Mesothelial cell of epicardium (in vitro differentiated cells): ENCODE data around the gene GULP1. TPM values are rescaled to one million over a fixed set of nuclear protein-coding genes. Genes with fewer than 3 reads are reported as not detected.
A peak's percentile ranks its signal among the peaks of the same experiment; 100 is the strongest.

Source experiments
- DNase-seq, 2 experiments: peaks; one replicate each; pipeline ENCODE4 v3.0.0; 2021; ENCODE audit warnings: low spot score in 2 of 2; ENCODE audit not compliant: unreplicated experiment in 2 of 2
- H3K27ac Mint-ChIP-seq: 2 replicates; pipeline ENCODE4 v1.8.0; 2021; ENCODE audit warnings: mixed read lengths
- H3K27me3 Mint-ChIP-seq: 2 replicates; pipeline ENCODE4 v1.8.0; 2021; ENCODE audit warnings: low read depth, mixed read lengths
- H3K36me3 Mint-ChIP-seq: 2 replicates; pipeline ENCODE4 v1.8.0; 2021; ENCODE audit warnings: mixed read lengths
- H3K4me1 Mint-ChIP-seq: 2 replicates; pipeline ENCODE4 v1.8.0; 2021; ENCODE audit warnings: mixed read lengths
- H3K4me3 Mint-ChIP-seq: 2 replicates; pipeline ENCODE4 v1.8.0; 2021; ENCODE audit warnings: mild to moderate bottlenecking, moderate library complexity, mixed read lengths
- H3K9me3 Mint-ChIP-seq: 2 replicates; pipeline ENCODE4 v1.8.0; 2021; ENCODE audit warnings: mixed read lengths
- CTCF ChIP-seq: fragments of 200-600 bp; sonication (generic); IDR thresholded peaks from one replicate; pipeline ENCODE4 v1.5.0; 2021; ENCODE audit warnings: antibody characterized with exemption; ENCODE audit not compliant: unreplicated experiment
- total RNA-seq: library from RNA; stranded (reverse); gene quantifications from 3 replicates; pipeline ENCODE4 v1.2.1, GENCODE V29; 2021

GULP1 gene
- total RNA-seq, 1 donor from 2014 or later = 58.5 TPM

GRCh38 chr2:188570370-188570769, 278.7 kb downstream of the GULP1 start:
- Mint-ChIP-seq H3K4me3 (no peak overlapping the region), H3K4me1 (peaks cover 7% of the 10 kb centered on the region), H3K9me3 (peaks cover 22% of the 10 kb centered on the region), H3K27ac (peak overlapping the region; percentile 34), H3K27me3 (no peaks in the 10 kb centered on the region), H3K36me3 (peaks cover 51% of the 10 kb centered on the region)
- no peak for DNase-seq
- no peak for TF ChIP-seq CTCF

- H3K4me1 Mint-ChIP-seq = peaks cover 7% of the 10 kb centered on the region
- peaks cover 47% of the 10 kb centered on the region for H3K36me3 Mint-ChIP-seq
- DNase-seq = no peak
- H3K9me3 Mint-ChIP-seq = peaks cover 15% of the 10 kb centered on the region
- no peak overlapping the region for H3K4me3 Mint-ChIP-seq
- TF ChIP-seq CTCF = no peak
- H3K27ac Mint-ChIP-seq = peak overlapping the region; percentile 57
- H3K27me3 Mint-ChIP-seq = no peaks in the 10 kb centered on the region
Measured at GRCh38 chr2:188571543-188572303, 280.0 kb downstream of the GULP1 start.

GRCh38 chr2:188572592-188572991, 280.9 kb downstream of the GULP1 start:
- Mint-ChIP-seq H3K4me3 (no peak overlapping the region), H3K4me1 (peaks cover 7% of the 10 kb centered on the region), H3K27me3 (no peaks in the 10 kb centered on the region), H3K27ac (peak overlapping the region; percentile 21), H3K9me3 (peaks cover 7% of the 10 kb centered on the region), H3K36me3 (peaks cover 43% of the 10 kb centered on the region)
- no peak for DNase-seq
- no peak for TF ChIP-seq CTCF

GRCh38 chr2:188573453-188573852, 281.8 kb downstream of the GULP1 start:
- H3K27me3 Mint-ChIP-seq = no peaks in the 10 kb centered on the region
- no peak for DNase-seq
- no peak for TF ChIP-seq CTCF
- H3K36me3 Mint-ChIP-seq = peaks cover 43% of the 10 kb centered on the region
- peaks cover 7% of the 10 kb centered on the region for H3K4me1 Mint-ChIP-seq
- no peak overlapping the region for H3K27ac Mint-ChIP-seq
- H3K4me3 Mint-ChIP-seq = no peak overlapping the region
- peaks cover 7% of the 10 kb centered on the region for H3K9me3 Mint-ChIP-seq

GRCh38 chr2:188576006-188576405, 284.3 kb downstream of the GULP1 start:
- TF ChIP-seq CTCF = no peak
- Mint-ChIP-seq H3K36me3 (peaks cover 35% of the 10 kb centered on the region), H3K9me3 (peaks cover 12% of the 10 kb centered on the region), H3K4me1 (peaks cover 11% of the 10 kb centered on the region), H3K27ac (no peak overlapping the region), H3K4me3 (no peak overlapping the region), H3K27me3 (no peaks in the 10 kb centered on the region)
- DNase-seq = no peak

- no peak for DNase-seq
- Mint-ChIP-seq H3K36me3 (peaks cover 32% of the 10 kb centered on the region), H3K9me3 (peaks cover 8% of the 10 kb centered on the region), H3K27me3 (no peaks in the 10 kb centered on the region), H3K4me1 (peaks cover 14% of the 10 kb centered on the region), H3K4me3 (no peak overlapping the region), H3K27ac (peak overlapping the region; percentile 6)
- TF ChIP-seq CTCF = no peak
Measured at GRCh38 chr2:188576651-188577050, 285.0 kb downstream of the GULP1 start.
